ENCODE measurements around the gene ACSF2. TPM values are rescaled to one million over a fixed set of nuclear protein-coding genes. Genes with fewer than 3 reads are reported as not detected.

The ACSF2 gene
- total RNA-seq, 1 donor from 2014 or later: 26.1 TPM

DNA sequence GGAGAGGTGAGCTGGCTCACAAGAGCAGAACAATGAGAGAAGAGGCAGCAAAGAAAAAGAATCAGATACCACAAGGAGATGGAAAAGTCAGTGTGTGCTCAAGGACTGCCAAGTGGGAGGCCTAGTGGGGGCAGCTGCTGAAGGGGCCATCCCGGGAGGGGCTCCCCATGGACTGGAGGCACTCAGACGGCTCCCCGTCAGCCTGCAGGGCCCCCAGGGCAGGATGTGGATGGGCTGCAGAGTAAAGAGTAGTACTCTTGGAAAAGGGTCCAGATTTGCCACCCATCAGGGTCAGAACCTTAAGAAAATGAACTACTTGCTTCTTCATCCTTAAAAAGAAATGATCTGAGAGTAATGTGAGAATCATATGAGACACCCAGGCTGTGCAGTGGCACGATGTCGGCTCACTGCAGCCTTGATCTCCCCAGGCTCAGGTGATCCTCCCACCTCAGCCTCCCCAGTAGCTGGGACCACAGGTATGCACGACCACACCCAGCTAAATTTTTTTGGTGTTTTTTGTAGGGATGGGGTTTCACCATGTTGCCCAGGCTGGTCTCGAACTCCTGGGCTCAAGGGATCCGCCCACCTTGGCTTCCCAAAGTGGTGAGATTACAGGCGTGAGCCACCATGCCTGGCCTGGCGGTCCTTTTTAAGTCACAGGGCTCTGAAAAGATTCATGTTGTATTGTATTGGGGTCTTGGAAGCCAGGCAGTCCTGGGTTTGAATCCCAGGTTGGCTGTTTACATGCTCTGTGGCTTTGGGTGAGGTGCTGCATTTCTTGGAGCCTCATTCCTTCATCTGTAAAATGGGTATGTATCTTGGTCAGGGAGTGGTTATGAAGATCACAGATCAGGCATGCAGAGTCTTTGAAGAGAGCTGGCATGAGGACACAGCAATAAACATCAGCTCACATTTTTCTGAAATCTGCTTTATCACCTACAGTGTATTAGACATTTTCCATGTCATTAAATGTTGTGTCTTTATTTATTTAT lies 15.1 kb downstream of the ACSF2 start:
- TF ChIP-seq, protein P1, sequence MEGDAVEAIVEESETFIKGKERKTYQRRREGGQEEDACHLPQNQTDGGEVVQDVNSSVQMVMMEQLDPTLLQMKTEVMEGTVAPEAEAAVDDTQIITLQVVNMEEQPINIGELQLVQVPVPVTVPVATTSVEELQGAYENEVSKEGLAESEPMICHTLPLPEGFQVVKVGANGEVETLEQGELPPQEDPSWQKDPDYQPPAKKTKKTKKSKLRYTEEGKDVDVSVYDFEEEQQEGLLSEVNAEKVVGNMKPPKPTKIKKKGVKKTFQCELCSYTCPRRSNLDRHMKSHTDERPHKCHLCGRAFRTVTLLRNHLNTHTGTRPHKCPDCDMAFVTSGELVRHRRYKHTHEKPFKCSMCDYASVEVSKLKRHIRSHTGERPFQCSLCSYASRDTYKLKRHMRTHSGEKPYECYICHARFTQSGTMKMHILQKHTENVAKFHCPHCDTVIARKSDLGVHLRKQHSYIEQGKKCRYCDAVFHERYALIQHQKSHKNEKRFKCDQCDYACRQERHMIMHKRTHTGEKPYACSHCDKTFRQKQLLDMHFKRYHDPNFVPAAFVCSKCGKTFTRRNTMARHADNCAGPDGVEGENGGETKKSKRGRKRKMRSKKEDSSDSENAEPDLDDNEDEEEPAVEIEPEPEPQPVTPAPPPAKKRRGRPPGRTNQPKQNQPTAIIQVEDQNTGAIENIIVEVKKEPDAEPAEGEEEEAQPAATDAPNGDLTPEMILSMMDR (IDR thresholded peaks at IDR 0.05): no peak
- H3K4me1 ChIP-seq: no peaks in the 10 kb centered on the region
- intact Hi-C loops (cut with DNase I): no loop called here
- no peak overlapping the region for H3K4me3 ChIP-seq
- no peak for DNase-seq (ENCODE audit: low spot score in 2 of 2)
- no peak overlapping the region for H3K27ac ChIP-seq
- no peaks in the 10 kb centered on the region for H3K27me3 ChIP-seq
- no peaks in the 10 kb centered on the region for H3K36me3 ChIP-seq
- H3K9me3 ChIP-seq: no peaks in the 10 kb centered on the region

DNA sequence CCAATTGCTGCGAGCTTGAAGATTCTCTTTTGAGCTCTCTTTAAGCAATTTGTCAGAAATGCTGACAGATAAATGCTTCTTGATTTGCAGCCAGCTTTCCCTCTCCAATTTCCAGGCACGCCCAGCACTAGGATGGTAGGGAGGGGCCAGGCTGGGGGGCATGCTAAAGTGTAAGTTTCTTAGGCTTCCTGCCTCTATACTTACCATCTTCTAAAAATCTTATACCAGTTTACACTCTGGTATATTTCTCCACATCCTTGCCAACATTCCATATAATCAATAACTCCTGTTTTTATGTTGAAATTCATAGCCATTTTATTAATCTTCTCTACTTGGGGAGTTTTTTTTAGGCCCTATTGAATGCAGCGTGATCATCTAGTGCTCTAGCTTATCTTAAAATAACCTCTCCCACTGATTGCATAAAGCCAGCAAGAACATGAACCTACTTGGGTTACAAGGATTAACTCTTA lies 17.5 kb downstream of the ACSF2 start:
- H3K4me3 ChIP-seq: no peak overlapping the region
- intact Hi-C loops (cut with DNase I): no loop called here
- no peak overlapping the region for H3K27ac ChIP-seq
- no peaks in the 10 kb centered on the region for H3K9me3 ChIP-seq
- H3K27me3 ChIP-seq: no peaks in the 10 kb centered on the region
- H3K4me1 ChIP-seq: no peaks in the 10 kb centered on the region
- TF ChIP-seq, protein P1 (IDR thresholded peaks at IDR 0.05): no peak
- H3K36me3 ChIP-seq: no peaks in the 10 kb centered on the region
- DNase-seq (ENCODE audit: low spot score in 2 of 2): no peak

DNA sequence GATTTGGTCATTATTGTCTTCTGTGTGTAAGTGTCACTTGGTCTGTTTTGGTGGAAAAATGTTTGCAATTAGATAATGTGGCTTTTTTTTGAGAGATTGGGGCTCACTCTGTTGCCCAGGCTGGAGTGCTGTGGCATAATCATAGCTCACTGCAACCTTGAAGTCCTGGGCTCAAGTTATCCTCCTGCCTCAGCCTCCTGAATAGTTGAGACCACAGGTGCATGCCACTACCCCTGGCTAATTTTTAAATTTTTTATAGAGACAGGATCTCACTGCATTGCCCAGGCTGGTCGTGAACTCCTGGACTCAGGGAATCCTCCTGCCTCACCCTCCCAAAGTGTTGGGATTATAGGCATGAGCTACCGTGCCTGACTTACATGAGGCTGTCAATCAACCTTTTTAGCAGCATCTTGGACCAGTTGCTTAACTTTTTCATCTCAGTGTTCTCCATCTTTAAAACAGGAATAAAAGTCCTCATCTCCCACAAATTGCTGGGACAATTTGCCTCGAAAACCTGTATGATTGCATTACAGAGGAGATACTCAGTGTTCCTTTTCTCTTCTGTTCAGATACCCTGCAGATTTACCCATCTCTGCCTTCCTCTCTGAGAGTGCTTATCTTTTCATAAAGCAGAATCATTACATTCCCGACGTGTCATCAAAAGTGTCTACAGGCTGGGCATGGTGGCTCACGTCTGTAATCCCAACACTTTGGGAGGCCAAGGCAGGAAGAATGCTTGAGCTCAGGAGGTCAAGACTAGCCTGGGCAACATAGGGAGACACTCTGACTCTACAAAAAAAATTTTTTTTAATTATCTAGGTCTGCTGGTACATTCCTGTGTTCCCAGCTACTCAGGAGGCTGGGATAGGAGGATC lies 19.1 kb downstream of the ACSF2 start:
- TF ChIP-seq, protein P1 (IDR thresholded peaks at IDR 0.05): no peak
- intact Hi-C loops (cut with DNase I): no loop called here
- no peak for DNase-seq (ENCODE audit: low spot score in 2 of 2)

DNA sequence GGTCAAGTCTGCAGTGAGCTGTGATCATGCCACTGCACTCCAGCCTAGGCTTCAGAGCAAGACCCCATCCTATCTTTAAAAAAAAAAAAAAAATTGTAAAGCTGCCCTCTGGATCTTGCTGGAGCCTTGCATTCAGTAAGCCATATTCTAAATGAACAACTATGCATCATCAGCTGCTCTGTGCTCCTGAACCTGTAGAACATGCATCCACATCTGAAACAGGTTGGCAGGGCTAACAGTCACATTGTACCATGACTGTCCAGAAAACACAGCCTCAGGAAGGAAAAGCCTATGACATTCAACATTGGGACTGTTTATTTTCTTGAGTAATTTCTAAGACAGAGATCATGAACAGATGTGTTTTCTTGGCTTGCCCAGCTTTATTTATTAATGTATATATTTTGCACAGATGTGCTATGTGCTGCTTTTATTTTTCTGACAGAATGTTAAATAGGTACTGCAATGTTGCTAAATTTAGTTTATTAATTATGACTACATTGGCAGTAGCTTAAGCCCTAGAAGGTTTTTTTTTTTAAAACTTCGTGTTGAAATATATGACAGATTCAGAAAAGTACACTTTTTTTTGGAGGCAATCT lies 19.8 kb downstream of the ACSF2 start:
- Histone ChIP-seq H3K4me3 (no peak overlapping the region), H3K36me3 (no peaks in the 10 kb centered on the region), H3K27ac (no peak overlapping the region), H3K4me1 (no peaks in the 10 kb centered on the region), H3K27me3 (no peaks in the 10 kb centered on the region), H3K9me3 (no peaks in the 10 kb centered on the region)
- intact Hi-C loops (cut with DNase I): no loop called here
- DNase-seq (ENCODE audit: low spot score in 2 of 2): no peak
- TF ChIP-seq, protein P1 (IDR thresholded peaks at IDR 0.05): no peak

More for the DNA sequence above, 19.1 kb downstream of the ACSF2 start:
- Histone ChIP-seq H3K27me3 (no peaks in the 10 kb centered on the region), H3K9me3 (no peaks in the 10 kb centered on the region), H3K36me3 (no peaks in the 10 kb centered on the region), H3K4me3 (no peak overlapping the region), H3K4me1 (no peaks in the 10 kb centered on the region), H3K27ac (no peak overlapping the region)

DNA sequence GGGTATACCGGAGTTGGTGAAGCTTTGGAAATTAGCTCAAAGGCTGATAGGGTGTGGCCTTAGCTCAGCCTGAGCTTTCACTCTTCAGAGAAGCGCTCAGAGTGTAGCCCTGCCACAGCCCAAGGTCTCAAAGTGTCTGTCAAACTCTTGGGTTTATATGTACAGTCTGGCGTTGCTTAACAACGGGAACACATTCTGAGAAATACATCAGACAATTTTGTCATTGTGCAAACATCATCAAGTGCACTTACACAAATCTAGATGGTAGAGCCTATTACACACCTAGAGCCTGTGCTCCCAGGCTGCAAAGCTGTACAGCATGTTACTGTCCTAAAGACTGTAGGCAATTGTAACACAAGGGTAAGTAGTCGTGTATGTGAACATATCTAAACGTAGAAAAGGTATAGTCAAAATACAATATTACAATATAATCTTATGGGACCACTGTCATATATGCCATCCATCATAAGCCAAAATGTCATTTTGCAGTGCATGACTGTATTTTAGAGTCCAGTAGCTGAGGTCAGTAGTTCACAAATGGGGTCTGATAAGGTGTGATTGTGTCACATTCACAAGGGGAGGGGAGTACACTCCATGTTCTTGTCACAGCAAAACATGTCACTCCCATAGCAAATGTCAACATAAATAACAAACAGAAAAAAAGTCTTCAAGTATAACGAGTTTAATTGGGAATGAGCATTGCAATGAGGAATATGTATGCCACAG lies 22.0 kb downstream of the ACSF2 start:
- Histone ChIP-seq H3K4me1 (no peaks in the 10 kb centered on the region), H3K9me3 (no peaks in the 10 kb centered on the region), H3K27ac (no peak overlapping the region), H3K36me3 (no peaks in the 10 kb centered on the region), H3K4me3 (no peak overlapping the region), H3K27me3 (no peaks in the 10 kb centered on the region)
- DNase-seq (ENCODE audit: low spot score in 2 of 2): no peak
- intact Hi-C loops (cut with DNase I): no loop called here
- TF ChIP-seq, protein P1 (IDR thresholded peaks at IDR 0.05): no peak
